ENCODE results near the gene ATXN2.
A peak's percentile ranks its signal among the peaks of the same experiment; 100 is the strongest.

The ATXN2 gene

DNA sequence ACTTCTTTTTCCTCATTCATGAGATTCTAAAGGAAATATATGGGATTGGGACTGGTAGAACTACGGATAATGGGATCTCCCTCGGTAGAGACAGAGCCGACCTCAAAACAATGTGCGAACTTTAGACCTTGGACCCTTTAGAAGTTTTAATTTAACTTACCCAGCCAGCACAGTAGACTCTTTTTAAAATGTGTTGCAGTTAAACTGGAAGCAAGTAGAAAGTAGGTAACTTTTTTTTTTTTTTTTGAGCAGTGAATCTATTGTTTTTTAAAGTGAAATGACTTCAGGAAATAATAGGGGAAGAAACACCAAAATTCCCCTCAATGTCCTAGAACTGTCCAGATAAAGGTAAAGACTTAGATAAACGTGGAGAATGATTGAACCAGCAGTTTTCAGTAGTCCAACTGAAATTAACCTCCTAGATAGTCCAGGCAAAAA, 1.1 kb upstream of the ATXN2 start:
- H3K4me3 ChIP-seq (ENCODE audit: low read length in 2 of 2), result peak overlapping the region; percentile 63 to 98
- no peak overlapping the region for H3K4ac ChIP-seq (ENCODE audit: low read length)
- H2BK120ac ChIP-seq (ENCODE audit: low read depth, low read length), result no peak overlapping the region
- no peak overlapping the region for H4K8ac ChIP-seq (ENCODE audit: low read depth, low read length)
- H3K4me1 ChIP-seq (ENCODE audit: control insufficient read depth in 2 of 2, insufficient read depth in 1 of 2, low read depth in 1 of 2, low read length in 2 of 2), result peaks cover 0 to 10% of the 10 kb centered on the region in 2 donors
- peak overlapping the region; percentile 100 for H3K27ac ChIP-seq (replicated peaks; ENCODE audit: low read length)
- H2BK15ac ChIP-seq (ENCODE audit: low read length), result no peak overlapping the region
- no peaks in the 10 kb centered on the region for H3K27me3 ChIP-seq (ENCODE audit: control insufficient read depth in 3 of 3, insufficient read depth in 3 of 3, low read depth in 1 of 3, low read length in 3 of 3)
- H3K9ac ChIP-seq (ENCODE audit: low read depth, low read length, poor library complexity), result no peak overlapping the region
- no peak overlapping the region for H3K18ac ChIP-seq (ENCODE audit: low read length)
- H2AFZ ChIP-seq (ENCODE audit: low read length), result peak overlapping the region; percentile 99
- DNase-seq (ENCODE audit: low spot score), result peak; percentile 9
- H3K14ac ChIP-seq (ENCODE audit: low read length), result no peak overlapping the region
- H2BK12ac ChIP-seq (ENCODE audit: low read length), result no peak overlapping the region
- H3K9me3 ChIP-seq (replicated peaks in 1 of 2; ENCODE audit: control insufficient read depth in 2 of 2, insufficient read depth in 1 of 2, low read depth in 1 of 2, low read length in 2 of 2), result peaks cover 0 to 7% of the 10 kb centered on the region in 2 donors
- no CpG with 5 or more reads among the region's 5 CpGs for WGBS, 2 donors (ENCODE audit: extremely low coverage in 2 of 2, insufficient read length in 2 of 2, insufficient replicate concordance in 1 of 2)
- H3K36me3 ChIP-seq (replicated peaks in 1 of 2; ENCODE audit: control insufficient read depth in 2 of 2, insufficient read depth in 2 of 2, low read length in 2 of 2), result peaks cover 0 to 6% of the 10 kb centered on the region in 2 donors
- no peak overlapping the region for H2AK5ac ChIP-seq (ENCODE audit: low read depth, low read length)
- H3K23ac ChIP-seq (ENCODE audit: low read depth, low read length, poor library complexity), result no peak overlapping the region
- peak overlapping the region; percentile 78 for H3K4me2 ChIP-seq (ENCODE audit: insufficient read depth, low read length, poor library complexity, severe bottlenecking)
- peaks cover 14% of the 10 kb centered on the region for H3K79me1 ChIP-seq (ENCODE audit: low read depth, low read length)
- H4K91ac ChIP-seq (ENCODE audit: low read depth, low read length, poor library complexity), result no peak overlapping the region
- H2BK5ac ChIP-seq (ENCODE audit: low read length), result peak overlapping the region; percentile 100

DNA sequence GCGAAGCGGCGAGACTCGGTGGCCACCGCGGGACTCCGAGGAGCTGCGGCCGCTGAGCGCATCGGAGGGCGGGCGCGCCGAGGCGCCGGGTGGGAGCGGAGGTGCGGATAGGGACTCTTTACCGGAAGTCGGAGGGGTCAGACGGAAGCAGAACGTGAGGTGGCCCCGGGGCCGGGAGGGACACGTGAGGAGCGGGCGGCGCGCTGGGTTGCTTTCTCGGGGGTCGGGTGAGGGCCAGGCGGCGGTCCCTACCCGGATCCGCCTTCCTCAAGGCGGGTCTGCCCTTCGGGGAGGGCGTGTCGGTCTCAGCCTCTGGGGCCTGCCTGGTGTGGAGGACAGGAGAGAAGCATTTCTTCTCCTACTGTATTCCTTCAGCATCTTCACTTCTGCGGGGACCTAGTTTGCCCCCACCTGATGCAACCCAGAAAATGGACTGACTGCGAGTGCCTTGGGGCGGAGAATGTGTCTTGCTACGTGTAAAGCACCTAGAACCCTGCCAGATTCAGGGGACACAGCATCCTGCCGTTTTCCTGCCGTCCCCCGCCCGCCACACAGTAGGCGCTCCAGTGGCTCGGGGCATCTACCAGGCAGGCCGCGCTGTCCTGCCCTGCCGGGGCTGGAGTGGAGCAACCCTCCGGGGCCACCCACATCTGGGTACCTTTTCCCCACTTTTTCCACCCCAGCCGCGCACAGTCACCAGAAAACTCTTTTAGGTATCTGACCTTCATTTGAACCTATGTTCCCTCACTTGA, 514 bp upstream of the ATXN2 start:
- DNase-seq (ENCODE audit: low spot score), result peak; percentile 89
- Histone ChIP-seq H3K4me3 (ENCODE audit: low read length in 2 of 2) (peak overlapping the region; percentile 63 to 98), H3K27ac (replicated peaks; ENCODE audit: low read length) (peak overlapping the region; percentile 100), H3K9me3 (replicated peaks in 1 of 2; ENCODE audit: control insufficient read depth in 2 of 2, insufficient read depth in 1 of 2, low read depth in 1 of 2, low read length in 2 of 2) (peaks cover 0 to 7% of the 10 kb centered on the region in 2 donors), H4K8ac (ENCODE audit: low read depth, low read length) (peak overlapping the region; percentile 65), H3K14ac (ENCODE audit: low read length) (peak overlapping the region; percentile 97), H3K9ac (ENCODE audit: low read depth, low read length, poor library complexity) (peak overlapping the region; percentile 96), H3K4ac (ENCODE audit: low read length) (peak overlapping the region; percentile 89), H2AFZ (ENCODE audit: low read length) (peak overlapping the region; percentile 99), H3K4me2 (ENCODE audit: insufficient read depth, low read length, poor library complexity, severe bottlenecking) (peak overlapping the region; percentile 78), H2AK5ac (ENCODE audit: low read depth, low read length) (no peak overlapping the region), H3K18ac (ENCODE audit: low read length) (peak overlapping the region; percentile 100), H3K23ac (ENCODE audit: low read depth, low read length, poor library complexity) (peak overlapping the region; percentile 97), H3K79me1 (ENCODE audit: low read depth, low read length) (peaks cover 14% of the 10 kb centered on the region), H2BK12ac (ENCODE audit: low read length) (peak overlapping the region; percentile 41), H2BK15ac (ENCODE audit: low read length) (no peak overlapping the region), H3K36me3 (replicated peaks in 1 of 2; ENCODE audit: control insufficient read depth in 2 of 2, insufficient read depth in 2 of 2, low read length in 2 of 2) (peaks cover 0 to 10% of the 10 kb centered on the region in 2 donors), H2BK5ac (ENCODE audit: low read length) (peak overlapping the region; percentile 100), H3K27me3 (ENCODE audit: control insufficient read depth in 3 of 3, insufficient read depth in 3 of 3, low read depth in 1 of 3, low read length in 3 of 3) (no peaks in the 10 kb centered on the region), H2BK120ac (ENCODE audit: low read depth, low read length) (peak overlapping the region; percentile 96), H3K4me1 (ENCODE audit: control insufficient read depth in 2 of 2, insufficient read depth in 1 of 2, low read depth in 1 of 2, low read length in 2 of 2) (peaks cover 0 to 15% of the 10 kb centered on the region in 2 donors), H4K91ac (ENCODE audit: low read depth, low read length, poor library complexity) (no peak overlapping the region)
- WGBS, 2 donors (ENCODE audit: extremely low coverage in 2 of 2, insufficient read length in 2 of 2, insufficient replicate concordance in 1 of 2), result no CpG with 5 or more reads among the region's 56 CpGs

DNA sequence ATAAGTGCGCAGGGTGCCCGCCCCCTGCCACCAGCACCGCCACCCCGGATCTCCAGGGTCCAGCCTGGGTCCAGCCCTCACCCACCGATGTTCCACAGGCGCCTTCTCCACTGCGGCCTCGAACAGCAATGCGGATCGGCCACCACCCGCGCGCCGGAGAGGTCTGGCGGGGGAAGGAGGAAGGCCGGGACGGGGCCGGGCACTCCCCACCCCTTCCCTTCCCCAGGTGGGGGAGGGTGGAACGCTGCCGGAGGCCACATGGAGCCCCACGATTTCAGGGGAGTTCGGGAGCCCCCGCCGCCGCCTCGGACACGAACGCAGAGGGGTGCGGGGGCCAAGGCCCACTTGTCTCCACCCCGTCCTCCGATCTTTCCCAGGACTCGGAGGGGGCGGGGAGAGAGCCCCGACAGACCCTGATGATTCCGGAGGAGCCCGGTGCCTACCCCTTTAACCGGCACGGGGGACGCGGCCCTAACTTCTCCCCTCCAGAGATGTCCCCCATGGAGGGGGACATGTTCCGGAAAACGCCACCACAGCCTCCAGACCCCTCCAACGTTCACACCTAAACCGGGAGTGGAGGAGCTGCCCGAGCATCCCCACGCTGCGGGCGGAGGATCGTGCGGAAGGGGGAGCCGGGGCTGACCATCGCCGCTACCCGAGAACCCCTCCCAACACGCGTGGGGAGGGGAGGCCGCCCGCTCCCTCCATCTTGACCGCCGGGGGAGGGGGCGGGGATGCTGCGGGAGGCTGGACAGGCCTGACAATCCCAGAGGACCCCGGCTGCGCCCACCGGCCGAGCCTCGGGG, 1.1 kb downstream of the ATXN2 start:
- Histone ChIP-seq H3K14ac (ENCODE audit: low read length) (peak overlapping the region; percentile 97), H3K9me3 (replicated peaks in 1 of 2; ENCODE audit: control insufficient read depth in 2 of 2, insufficient read depth in 1 of 2, low read depth in 1 of 2, low read length in 2 of 2) (peaks cover 0 to 7% of the 10 kb centered on the region in 2 donors), H3K79me1 (ENCODE audit: low read depth, low read length) (peaks cover 14% of the 10 kb centered on the region), H2BK120ac (ENCODE audit: low read depth, low read length) (no peak overlapping the region), H2AFZ (ENCODE audit: low read length) (peak overlapping the region; percentile 99), H3K4me2 (ENCODE audit: insufficient read depth, low read length, poor library complexity, severe bottlenecking) (peak overlapping the region; percentile 78), H2BK5ac (ENCODE audit: low read length) (peak overlapping the region; percentile 100), H2BK12ac (ENCODE audit: low read length) (peak overlapping the region; percentile 58), H3K36me3 (replicated peaks in 1 of 2; ENCODE audit: control insufficient read depth in 2 of 2, insufficient read depth in 2 of 2, low read length in 2 of 2) (peaks cover 0 to 10% of the 10 kb centered on the region in 2 donors), H3K27ac (replicated peaks; ENCODE audit: low read length) (peak overlapping the region; percentile 58), H3K18ac (ENCODE audit: low read length) (peak overlapping the region; percentile 99), H2AK5ac (ENCODE audit: low read depth, low read length) (peak overlapping the region; percentile 63), H4K91ac (ENCODE audit: low read depth, low read length, poor library complexity) (no peak overlapping the region), H3K9ac (ENCODE audit: low read depth, low read length, poor library complexity) (peak overlapping the region; percentile 98), H3K4me3 (ENCODE audit: low read length in 2 of 2) (peak overlapping the region; percentile 63 to 98), H3K4ac (ENCODE audit: low read length) (no peak overlapping the region), H3K4me1 (ENCODE audit: control insufficient read depth in 2 of 2, insufficient read depth in 1 of 2, low read depth in 1 of 2, low read length in 2 of 2) (peaks cover 0 to 15% of the 10 kb centered on the region in 2 donors), H3K27me3 (ENCODE audit: control insufficient read depth in 3 of 3, insufficient read depth in 3 of 3, low read depth in 1 of 3, low read length in 3 of 3) (no peaks in the 10 kb centered on the region), H2BK15ac (ENCODE audit: low read length) (peak overlapping the region; percentile 92), H3K23ac (ENCODE audit: low read depth, low read length, poor library complexity) (peak overlapping the region; percentile 89), H4K8ac (ENCODE audit: low read depth, low read length) (no peak overlapping the region)
- WGBS, 2 donors (ENCODE audit: extremely low coverage in 2 of 2, insufficient read length in 2 of 2, insufficient replicate concordance in 1 of 2), result no CpG with 5 or more reads among the region's 67 CpGs
- DNase-seq (ENCODE audit: low spot score), result peak; percentile 45
